H1 (cell line): ENCODE measurements around the gene MUC5AC. TPM values are rescaled to one million over a fixed set of nuclear protein-coding genes. Genes with fewer than 3 reads are reported as not detected.

Source experiments
- CTCF ChIA-PET: fragments of 300-600 bp; sonication (Branson Sonifier 250); formaldehyde crosslinking; loops from one replicate; lab custom pipeline; 2021; ENCODE audit not compliant: partially characterized antibody; lab: Charles Lee
- POLR2A ChIA-PET: fragments of 300-600 bp; sonication (Branson Sonifier 250); formaldehyde crosslinking; loops from one replicate; lab custom pipeline; 2021; ENCODE audit warnings: inconsistent platforms; ENCODE audit not compliant: partially characterized antibody; lab: Charles Lee
- DNase-seq, 2 experiments: peaks; one replicate each; pipeline versions ENCODE4 v3.0.0 to v3.0.0-alpha.2; 2010 to 2022; ENCODE audit warnings: low spot score in 2 of 2, low read depth in 1 of 2, mixed read lengths in 1 of 2
- FAIRE-seq: peaks from 2 replicates; lab custom pipeline; 2011; peaks lifted over from hg19 to GRCh38; lab: Jason Lieb, UNC
- H2AFZ ChIP-seq: 2 replicates; pipeline ENCODE4 v1.8.1; 2012; ENCODE audit warnings: low read length, inconsistent platforms
- H2AK5ac ChIP-seq: 2 replicates; pipeline ENCODE4 v1.6.1; 2013; ENCODE audit warnings: low read depth, low read length
- H2BK120ac ChIP-seq: replicated peaks from 2 replicates; pipeline ENCODE3; 2013; ENCODE audit warnings: low read depth, low read length, inconsistent platforms
- H2BK12ac ChIP-seq: 2 replicates; pipeline ENCODE4 v1.6.1; 2013; ENCODE audit warnings: low read depth, low read length
- H2BK15ac ChIP-seq: 2 replicates; pipeline ENCODE4 v1.6.1; 2013; ENCODE audit warnings: low read length
- H2BK20ac ChIP-seq: 2 replicates; pipeline ENCODE4 v1.6.1; 2013; ENCODE audit warnings: low read length
- H2BK5ac ChIP-seq: 2 replicates; pipeline ENCODE4 v1.6.1; 2013; ENCODE audit warnings: low read depth, low read length
- H3K14ac ChIP-seq: 2 replicates; pipeline ENCODE4 v1.6.1; 2013; ENCODE audit warnings: inconsistent platforms; ENCODE audit not compliant: insufficient read length
- H3K18ac ChIP-seq: 2 replicates; pipeline ENCODE4 v1.6.1; 2013; ENCODE audit warnings: low read length; ENCODE audit errors: extremely low read depth
- H3K23ac ChIP-seq: 2 replicates; pipeline ENCODE4 v1.6.1; 2013; ENCODE audit warnings: inconsistent platforms; ENCODE audit not compliant: insufficient read length
- H3K23me2 ChIP-seq: 2 replicates; pipeline ENCODE4 v1.6.1; 2013; ENCODE audit warnings: low read depth, low read length
- H3K27ac ChIP-seq: 2 replicates; pipeline ENCODE4 v1.6.1; 2011; ENCODE audit warnings: low read depth, low read length, inconsistent platforms
- H3K27me3 ChIP-seq, 4 experiments: replicated peaks in 1 of 4; 1 replicate in 1 of 4; 2 replicates in 3 of 4; pipeline versions ENCODE4 v1.6.1 to v1.8.1; 2011 to 2013; ENCODE audit warnings: low read length in 3 of 4, mild to moderate bottlenecking in 3 of 4, inconsistent platforms in 2 of 4, mixed read lengths in 2 of 4, moderate library complexity in 1 of 4; ENCODE audit not compliant: control insufficient read depth in 3 of 4, insufficient read depth in 3 of 4; ENCODE audit errors: extremely low read depth in 1 of 4
- H3K36me3 ChIP-seq, 4 experiments: 2 replicates each; pipeline versions ENCODE4 v1.6.1 to v1.8.1; 2011 to 2013; ENCODE audit warnings: mild to moderate bottlenecking in 4 of 4, low read length in 3 of 4, moderate library complexity in 2 of 4, control low read depth in 1 of 4, inconsistent platforms in 1 of 4; ENCODE audit not compliant: insufficient read depth in 4 of 4, control insufficient read depth in 2 of 4
- H3K4ac ChIP-seq: replicated peaks from 2 replicates; pipeline ENCODE3; 2013; ENCODE audit warnings: low read length, low read depth, mixed read lengths, inconsistent platforms; ENCODE audit not compliant: insufficient read length
- H3K4me1 ChIP-seq, 4 experiments: replicated peaks in 1 of 4; 1 replicate in 1 of 4; 2 replicates in 3 of 4; pipeline versions ENCODE4 v1.6.1 to v1.8.1; 2011 to 2013; ENCODE audit warnings: low read length in 3 of 4, inconsistent platforms in 2 of 4, mixed read lengths in 1 of 4; ENCODE audit not compliant: insufficient read depth in 4 of 4, control insufficient read depth in 3 of 4
- H3K4me2 ChIP-seq, 2 experiments: 2 replicates each; pipeline versions ENCODE4 v1.6.1 to v1.8.1; 2011 to 2013; ENCODE audit warnings: low read depth in 2 of 2, low read length in 2 of 2, control low read depth in 1 of 2, inconsistent platforms in 1 of 2, mild to moderate bottlenecking in 1 of 2; ENCODE audit not compliant: insufficient read depth in 1 of 2
- H3K4me3 ChIP-seq, 4 experiments: fragments of 200-600, 300-600 bp in 1 of 4; sonication (generic), shearing (Covaris generic), sonication (Bioruptor Twin) in 1 of 4; 2 replicates each; pipeline versions ENCODE4 v1.5.1 to v1.8.1; 2011 to 2016; ENCODE audit warnings: low read length in 4 of 4, low read depth in 3 of 4, control low read depth in 2 of 4, inconsistent platforms in 2 of 4, mild to moderate bottlenecking in 2 of 4, mixed read lengths in 1 of 4, moderate library complexity in 1 of 4; ENCODE audit not compliant: insufficient read depth in 2 of 4; ENCODE audit errors: extremely low read depth in 1 of 4
- H3K56ac ChIP-seq: replicated peaks from 2 replicates; pipeline ENCODE3; 2013; ENCODE audit warnings: low read depth, mild to moderate bottlenecking, mixed read lengths, low read length, inconsistent platforms; ENCODE audit not compliant: insufficient read length
- H3K79me1 ChIP-seq: 2 replicates; pipeline ENCODE4 v1.6.1; 2013; ENCODE audit warnings: low read depth, low read length, control low read depth
- H3K79me2 ChIP-seq, 2 experiments: 2 replicates each; pipeline versions ENCODE4 v1.6.1 to v1.8.1; 2012 to 2013; ENCODE audit warnings: low read length in 2 of 2, mild to moderate bottlenecking in 2 of 2, inconsistent platforms in 1 of 2; ENCODE audit not compliant: insufficient read depth in 2 of 2, control insufficient read depth in 1 of 2
- H3K9ac ChIP-seq, 4 experiments: replicated peaks in 1 of 4; 1 replicate in 1 of 4; 2 replicates in 3 of 4; pipeline versions ENCODE4 v1.6.1 to v1.8.1; 2011 to 2013; ENCODE audit warnings: low read depth in 3 of 4, low read length in 3 of 4, control low read depth in 2 of 4, mild to moderate bottlenecking in 2 of 4, moderate library complexity in 2 of 4, inconsistent platforms in 1 of 4; ENCODE audit errors: extremely low read depth in 1 of 4
- H3K9me3 ChIP-seq, 2 experiments: 2 replicates each; pipeline versions ENCODE4 v1.6.1 to v1.8.1; 2012 to 2013; ENCODE audit warnings: mild to moderate bottlenecking in 2 of 2, moderate library complexity in 2 of 2, control low read depth in 1 of 2, inconsistent platforms in 1 of 2, low read depth in 1 of 2, low read length in 1 of 2, mixed read lengths in 1 of 2; ENCODE audit not compliant: insufficient read depth in 2 of 2
- H4K20me1 ChIP-seq, 2 experiments: replicated peaks in 1 of 2; 2 replicates each; pipeline versions ENCODE3 to v1.8.1; 2011 to 2013; ENCODE audit warnings: inconsistent platforms in 2 of 2, low read length in 2 of 2, mild to moderate bottlenecking in 1 of 2; ENCODE audit not compliant: insufficient read depth in 2 of 2, control insufficient read depth in 1 of 2
- H4K5ac ChIP-seq: 2 replicates; pipeline ENCODE4 v1.6.1; 2013; ENCODE audit warnings: low read length, low read depth, mixed read lengths, inconsistent platforms; ENCODE audit not compliant: insufficient read length
- H4K8ac ChIP-seq: 2 replicates; pipeline ENCODE4 v1.8.0; 2013; ENCODE audit warnings: mild to moderate bottlenecking, moderate library complexity, low read length, inconsistent platforms; ENCODE audit not compliant: insufficient read depth; ENCODE audit errors: extremely low read depth
- H4K91ac ChIP-seq: replicated peaks from 2 replicates; pipeline ENCODE3; 2013; ENCODE audit warnings: low read length, mixed read lengths, inconsistent platforms; ENCODE audit not compliant: insufficient read length
- CEBPB ChIP-seq: IDR thresholded peaks from 2 replicates; pipeline ENCODE4 v1.6.1; 2012; ENCODE audit warnings: low read depth, low read length
- CHD1 ChIP-seq: IDR thresholded peaks from 2 replicates; pipeline ENCODE4 v1.6.1; 2012; ENCODE audit warnings: low read depth, low read length, improper control_type of control experiment
- EP300 ChIP-seq, 2 experiments: IDR thresholded peaks; 1 replicate in 1 of 2; 2 replicates in 1 of 2; pipeline ENCODE4 v1.6.1; 2011 to 2012; ENCODE audit warnings: low read depth in 2 of 2, low read length in 2 of 2, mild to moderate bottlenecking in 2 of 2, borderline replicate concordance in 1 of 2, inconsistent platforms in 1 of 2, moderate library complexity in 1 of 2
- KDM1A ChIP-seq: fragments of 200-600, 300-600 bp; sonication (generic); IDR thresholded peaks from 2 replicates; pipeline ENCODE4 v1.7.1; 2016; ENCODE audit warnings: mild to moderate bottlenecking, low read length, borderline replicate concordance
- SIN3A ChIP-seq, 2 experiments: IDR thresholded peaks in 1 of 2; conservative IDR thresholded peaks in 1 of 2; 2 replicates each; pipeline ENCODE4 v1.6.1; 2011 to 2012; ENCODE audit warnings: low read length in 2 of 2, improper control_type of control experiment in 1 of 2, low read depth in 1 of 2, mild to moderate bottlenecking in 1 of 2
- SP2 ChIP-seq: IDR thresholded peaks from 2 replicates; pipeline ENCODE4 v1.6.1; 2012; ENCODE audit warnings: mild to moderate bottlenecking, low read length, inconsistent platforms
- WGBS, 2 experiments: shearing (Covaris generic) in 1 of 2; methylation state at CpG; one replicate each; pipeline versions ENCODE4 v1.1.6 to v1.1.7; 2013 to 2015; ENCODE audit warnings: low lambda C conversion rate in 2 of 2, mixed read lengths in 2 of 2, inconsistent platforms in 1 of 2, low coverage in 1 of 2, missing lambda C conversion rate in 1 of 2; ENCODE audit not compliant: insufficient replicate concordance in 2 of 2, insufficient coverage in 1 of 2, insufficient read length in 1 of 2; ENCODE audit errors: extremely low coverage in 1 of 2, missing lambda C conversion rate in 1 of 2; 5-methylcytosine and 5-hydroxymethylcytosine counted together
- polyA plus RNA-seq, 7 experiments: library from polyadenylated mRNA; depleted of rRNA in 3 of 7; stranded (reverse) in 5 of 7; unstranded in 2 of 7; fragments of >200 nt in 5 of 7; fragments of 200-250 nt in 2 of 7; gene quantifications; 1 replicate in 5 of 7; 2 replicates in 1 of 7; 4 replicates in 1 of 7; pipeline versions ENCODE4 v1.2.1 to v1.2.3, GENCODE V29; 2011 to 2013; ENCODE audit warnings: missing spikeins in 2 of 7, mixed read lengths in 2 of 7
- total RNA-seq: library from RNA; stranded (reverse); fragmentation: NEBNext Ultra II Directional; extraction: Animal tissue kit (Norgen Biotek cat#: 25700); gene quantifications from 2 replicates; pipeline ENCODE4 v1.2.1, GENCODE V29; 2021

The MUC5AC gene
- total and polyA plus RNA-seq, 2 of the 8 experiments (the other 6 are each of a cell fraction or from before 2014, with no cell fraction given): not detected

GRCh38 chr11:1130276-1131032, 27.3 kb upstream of the MUC5AC start:
- Histone ChIP-seq H2BK12ac (no peak overlapping the region), H4K91ac (no peak overlapping the region), H3K27me3 (no peaks in the 10 kb centered on the region), H2AFZ (no peak overlapping the region), H3K4ac (no peak overlapping the region), H3K4me1 (no peaks in the 10 kb centered on the region; a peak in 1 of 7 replicates), H2BK20ac (no peak overlapping the region), H3K4me2 (no peak overlapping the region), H2BK15ac (no peak overlapping the region), H2BK5ac (no peak overlapping the region), H4K20me1 (no peaks in the 10 kb centered on the region), H3K27ac (no peak overlapping the region), H3K9ac (no peak overlapping the region), H3K23me2 (peaks cover 1% of the 10 kb centered on the region; the same call in 1 of the 2 replicates), H3K56ac (no peak overlapping the region), H3K4me3 (no peak overlapping the region), H3K36me3 (no peaks in the 10 kb centered on the region), H3K79me1 (no peaks in the 10 kb centered on the region), H4K8ac (no peak overlapping the region; the same call in 1 of the 2 replicates), H3K18ac (no peak overlapping the region), H3K79me2 (no peaks in the 10 kb centered on the region), H3K14ac (no peak overlapping the region), H4K5ac (no peak overlapping the region), H3K23ac (no peak overlapping the region), H3K9me3 (peaks cover 28 to 63% of the 10 kb centered on the region in 2 experiments; a peak in 3 of 4 replicates), H2AK5ac (no peak overlapping the region), H2BK120ac (no peak overlapping the region)
- DNase-seq (no peak), FAIRE-seq (no peak)
- CTCF ChIA-PET: no interaction called here
- POLR2A ChIA-PET: no interaction called here
- WGBS, 2 experiments: 78% methylated on average over 15 of the region's 15 CpGs; no CpG with 5 or more reads in 1 of the 2 experiments
- TF ChIP-seq SIN3A (conservative IDR thresholded peaks at IDR 0.05 in 1 of 2, IDR thresholded peaks at IDR 0.05 in 1 of 2; ENCODE audit: low read depth in 1 of 2, low read length in 2 of 2) (no peak), KDM1A (no peak), SP2 (no peak), EP300 (IDR thresholded peaks at IDR 0.05; ENCODE audit: borderline replicate concordance in 1 of 2, low read depth in 2 of 2, low read length in 2 of 2) (no peak), CEBPB (no peak), CHD1 (no peak)
